Endothelial cell (in vitro differentiated cells): ENCODE results near the gene PF4V1. TPM values are rescaled to one million over a fixed set of nuclear protein-coding genes. Genes with fewer than 3 reads are reported as not detected.

ENCODE experiments used
- DNase-seq: peaks from one replicate; pipeline ENCODE4 v3.0.0; 2021; ENCODE audit warnings: low spot score
- H3K27ac Mint-ChIP-seq: one replicate; pipeline ENCODE4 v1.8.0; 2021; ENCODE audit warnings: mixed read lengths, inconsistent platforms; ENCODE audit not compliant: unreplicated experiment
- H3K27me3 Mint-ChIP-seq: one replicate; pipeline ENCODE4 v1.8.0; 2021; ENCODE audit warnings: mild to moderate bottlenecking, moderate library complexity, mixed read lengths, inconsistent platforms; ENCODE audit not compliant: unreplicated experiment
- H3K36me3 Mint-ChIP-seq: one replicate; pipeline ENCODE4 v1.8.0; 2021; ENCODE audit warnings: mild to moderate bottlenecking, low read depth, mixed read lengths, inconsistent platforms; ENCODE audit not compliant: unreplicated experiment
- H3K4me1 Mint-ChIP-seq: one replicate; pipeline ENCODE4 v1.8.0; 2021; ENCODE audit warnings: mild to moderate bottlenecking, mixed read lengths, inconsistent platforms; ENCODE audit not compliant: unreplicated experiment
- H3K4me3 Mint-ChIP-seq: one replicate; pipeline ENCODE4 v1.8.0; 2021; ENCODE audit warnings: mild to moderate bottlenecking, mixed read lengths, inconsistent platforms; ENCODE audit not compliant: unreplicated experiment
- H3K9me3 Mint-ChIP-seq: one replicate; pipeline ENCODE4 v1.8.0; 2021; ENCODE audit warnings: mixed read lengths, inconsistent platforms; ENCODE audit not compliant: unreplicated experiment
- total RNA-seq: library from RNA; stranded (reverse); fragmentation: NEBNext Ultra II Directional; extraction: Animal tissue kit (Norgen Biotek cat#: 25700); gene quantifications from one replicate; pipeline ENCODE4 v1.2.1, GENCODE V29; 2021; ENCODE audit not compliant: unreplicated experiment
- TF ChIP-seq, protein P1 (sequence below): fragments of 200-600 bp; sonication (generic); IDR thresholded peaks from one replicate; pipeline ENCODE4 v1.5.0; 2021; ENCODE audit warnings: antibody characterized with exemption; ENCODE audit not compliant: unreplicated experiment

Gene PF4V1
- total RNA-seq, 1 donor from 2014 or later: not detected

DNA sequence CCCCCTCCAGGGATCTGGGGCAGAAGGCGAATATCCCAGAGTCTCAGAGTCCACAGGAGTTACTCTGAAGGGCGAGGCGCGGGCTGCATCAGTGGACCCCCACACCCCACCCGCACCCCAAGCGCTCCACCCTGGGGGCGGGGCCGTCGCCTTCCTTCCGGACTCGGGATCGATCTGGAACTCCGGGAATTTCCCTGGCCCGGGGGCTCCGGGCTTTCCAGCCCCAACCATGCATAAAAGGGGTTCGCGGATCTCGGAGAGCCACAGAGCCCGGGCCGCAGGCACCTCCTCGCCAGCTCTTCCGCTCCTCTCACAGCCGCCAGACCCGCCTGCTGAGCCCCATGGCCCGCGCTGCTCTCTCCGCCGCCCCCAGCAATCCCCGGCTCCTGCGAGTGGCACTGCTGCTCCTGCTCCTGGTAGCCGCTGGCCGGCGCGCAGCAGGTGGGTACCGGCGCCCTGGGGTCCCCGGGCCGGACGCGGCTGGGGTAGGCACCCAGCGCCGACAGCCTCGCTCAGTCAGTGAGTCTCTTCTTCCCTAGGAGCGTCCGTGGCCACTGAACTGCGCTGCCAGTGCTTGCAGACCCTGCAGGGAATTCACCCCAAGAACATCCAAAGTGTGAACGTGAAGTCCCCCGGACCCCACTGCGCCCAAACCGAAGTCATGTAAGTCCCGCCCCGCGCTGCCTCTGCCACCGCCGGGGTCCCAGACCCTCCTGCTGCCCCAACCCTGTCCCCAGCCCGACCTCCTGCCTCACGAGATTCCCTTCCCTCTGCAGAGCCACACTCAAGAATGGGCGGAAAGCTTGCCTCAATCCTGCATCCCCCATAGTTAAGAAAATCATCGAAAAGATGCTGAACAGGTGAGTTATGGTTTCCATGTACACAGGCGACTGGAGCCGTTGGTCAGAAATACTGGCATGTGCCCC lies 16.3 kb downstream of the PF4V1 start, which contains the start of gene CXCL1:
Gene CXCL1, plus strand, starts transcription at position 264 of the 926 bp plus-strand sequence. Its CDS starts 78 bp downstream, at position 342.
- H3K36me3 Mint-ChIP-seq: no peaks in the 10 kb centered on the region
- peaks cover 8% of the 10 kb centered on the region for H3K27me3 Mint-ChIP-seq
- peak within 1 kb of the TSS; percentile 49 for H3K27ac Mint-ChIP-seq
- DNase-seq: peak; percentile 54
- no peaks in the 10 kb centered on the region for H3K9me3 Mint-ChIP-seq
- TF ChIP-seq, protein P1, sequence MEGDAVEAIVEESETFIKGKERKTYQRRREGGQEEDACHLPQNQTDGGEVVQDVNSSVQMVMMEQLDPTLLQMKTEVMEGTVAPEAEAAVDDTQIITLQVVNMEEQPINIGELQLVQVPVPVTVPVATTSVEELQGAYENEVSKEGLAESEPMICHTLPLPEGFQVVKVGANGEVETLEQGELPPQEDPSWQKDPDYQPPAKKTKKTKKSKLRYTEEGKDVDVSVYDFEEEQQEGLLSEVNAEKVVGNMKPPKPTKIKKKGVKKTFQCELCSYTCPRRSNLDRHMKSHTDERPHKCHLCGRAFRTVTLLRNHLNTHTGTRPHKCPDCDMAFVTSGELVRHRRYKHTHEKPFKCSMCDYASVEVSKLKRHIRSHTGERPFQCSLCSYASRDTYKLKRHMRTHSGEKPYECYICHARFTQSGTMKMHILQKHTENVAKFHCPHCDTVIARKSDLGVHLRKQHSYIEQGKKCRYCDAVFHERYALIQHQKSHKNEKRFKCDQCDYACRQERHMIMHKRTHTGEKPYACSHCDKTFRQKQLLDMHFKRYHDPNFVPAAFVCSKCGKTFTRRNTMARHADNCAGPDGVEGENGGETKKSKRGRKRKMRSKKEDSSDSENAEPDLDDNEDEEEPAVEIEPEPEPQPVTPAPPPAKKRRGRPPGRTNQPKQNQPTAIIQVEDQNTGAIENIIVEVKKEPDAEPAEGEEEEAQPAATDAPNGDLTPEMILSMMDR: no peak
- H3K4me1 Mint-ChIP-seq: peaks cover 38% of the 10 kb centered on the region
- H3K4me3 Mint-ChIP-seq: peak within 1 kb of the TSS; percentile 94

- DNase-seq: no peak
- TF ChIP-seq, protein P1: no peak
- no peaks in the 10 kb centered on the region for H3K9me3 Mint-ChIP-seq
- H3K36me3 Mint-ChIP-seq: no peaks in the 10 kb centered on the region
- H3K4me3 Mint-ChIP-seq: no peak overlapping the region
- peaks cover 41% of the 10 kb centered on the region for H3K4me1 Mint-ChIP-seq
- H3K27me3 Mint-ChIP-seq: peaks cover 8% of the 10 kb centered on the region
- no peak overlapping the region for H3K27ac Mint-ChIP-seq
Observed at GRCh38 chr4:73870260-73870659, 17.2 kb downstream of the PF4V1 start.

DNA sequence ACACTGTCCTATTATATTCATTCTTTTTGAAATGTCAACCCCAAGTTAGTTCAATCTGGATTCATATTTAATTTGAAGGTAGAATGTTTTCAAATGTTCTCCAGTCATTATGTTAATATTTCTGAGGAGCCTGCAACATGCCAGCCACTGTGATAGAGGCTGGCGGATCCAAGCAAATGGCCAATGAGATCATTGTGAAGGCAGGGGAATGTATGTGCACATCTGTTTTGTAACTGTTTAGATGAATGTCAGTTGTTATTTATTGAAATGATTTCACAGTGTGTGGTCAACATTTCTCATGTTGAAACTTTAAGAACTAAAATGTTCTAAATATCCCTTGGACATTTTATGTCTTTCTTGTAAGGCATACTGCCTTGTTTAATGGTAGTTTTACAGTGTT lies 17.7 kb downstream of the PF4V1 start:
- H3K27ac Mint-ChIP-seq: no peak overlapping the region
- H3K27me3 Mint-ChIP-seq: peaks cover 8% of the 10 kb centered on the region
- no peak for DNase-seq
- no peak overlapping the region for H3K4me3 Mint-ChIP-seq
- no peaks in the 10 kb centered on the region for H3K36me3 Mint-ChIP-seq
- peaks cover 41% of the 10 kb centered on the region for H3K4me1 Mint-ChIP-seq
- TF ChIP-seq, protein P1: no peak
- H3K9me3 Mint-ChIP-seq: no peaks in the 10 kb centered on the region

- Mint-ChIP-seq H3K9me3 (no peaks in the 10 kb centered on the region), H3K27me3 (peaks cover 8% of the 10 kb centered on the region), H3K4me3 (no peak overlapping the region), H3K27ac (no peak overlapping the region), H3K4me1 (peaks cover 41% of the 10 kb centered on the region), H3K36me3 (no peaks in the 10 kb centered on the region)
- no peak for DNase-seq
- TF ChIP-seq, protein P1: no peak
Observed at GRCh38 chr4:73871511-73872310, 18.6 kb downstream of the PF4V1 start.
